ENCODE results near the gene TPD52L1.

The TPD52L1 gene

GRCh38 chr6:125245523-125246264, 92.1 kb downstream of the TPD52L1 start:
- DNase-seq: no peak

- DNase-seq: no peak
Observed at GRCh38 chr6:125246566-125246965, 93.0 kb downstream of the TPD52L1 start.

- no peak for DNase-seq
Observed at GRCh38 chr6:125248136-125248535, 94.6 kb downstream of the TPD52L1 start.

GRCh38 chr6:125250511-125250910, 96.9 kb downstream of the TPD52L1 start:
- no peak for DNase-seq

GRCh38 chr6:125251516-125252220, 98.1 kb downstream of the TPD52L1 start:
- DNase-seq: no peak

- DNase-seq: no peak
Observed at GRCh38 chr6:125252891-125253290, 99.3 kb downstream of the TPD52L1 start.

GRCh38 chr6:125253881-125254280, 100.3 kb downstream of the TPD52L1 start:
- DNase-seq: no peak

- DNase-seq: no peak
Observed at GRCh38 chr6:125254321-125254720, 100.7 kb downstream of the TPD52L1 start.

- no peak for DNase-seq
Observed at GRCh38 chr6:125255201-125255600, 101.6 kb downstream of the TPD52L1 start.

GRCh38 chr6:125257351-125257750, 103.8 kb downstream of the TPD52L1 start:
- DNase-seq: no peak

- DNase-seq: no peak
Observed at GRCh38 chr6:125258651-125259353, 105.2 kb downstream of the TPD52L1 start.

GRCh38 chr6:125259354-125259736, 105.8 kb downstream of the TPD52L1 start:
- no peak for DNase-seq

- no peak for DNase-seq
Observed at GRCh38 chr6:125262016-125263013, 108.7 kb downstream of the TPD52L1 start.

- DNase-seq: no peak
Observed at GRCh38 chr6:125264476-125264875, 110.9 kb downstream of the TPD52L1 start.

GRCh38 chr6:125267806-125268523, 114.4 kb downstream of the TPD52L1 start:
- no peak for DNase-seq

GRCh38 chr6:125268765-125269164, 115.2 kb downstream of the TPD52L1 start:
- no peak for DNase-seq

- no peak for DNase-seq
Observed at GRCh38 chr6:125269328-125269985, 115.9 kb downstream of the TPD52L1 start.

GRCh38 chr6:125270380-125270779, 116.8 kb downstream of the TPD52L1 start:
- DNase-seq: no peak

- DNase-seq: no peak
Observed at GRCh38 chr6:125271486-125272159, 118.0 kb downstream of the TPD52L1 start.

- DNase-seq: no peak
Observed at GRCh38 chr6:125273251-125273650, 119.7 kb downstream of the TPD52L1 start.

- no peak for DNase-seq
Observed at GRCh38 chr6:125273965-125274364, 120.4 kb downstream of the TPD52L1 start.
